RCC 7860 (cell line): ENCODE measurements around the gene CFAP100.

Experiments used
- DNase-seq: peaks from one replicate; pipeline ENCODE4 v3.0.0-alpha.2; 2015; ENCODE audit warnings: low spot score
- FAIRE-seq: peaks from 2 replicates; lab custom pipeline; 2012; peaks lifted over from hg19 to GRCh38; lab: Jason Lieb, UNC

CFAP100 gene

DNA sequence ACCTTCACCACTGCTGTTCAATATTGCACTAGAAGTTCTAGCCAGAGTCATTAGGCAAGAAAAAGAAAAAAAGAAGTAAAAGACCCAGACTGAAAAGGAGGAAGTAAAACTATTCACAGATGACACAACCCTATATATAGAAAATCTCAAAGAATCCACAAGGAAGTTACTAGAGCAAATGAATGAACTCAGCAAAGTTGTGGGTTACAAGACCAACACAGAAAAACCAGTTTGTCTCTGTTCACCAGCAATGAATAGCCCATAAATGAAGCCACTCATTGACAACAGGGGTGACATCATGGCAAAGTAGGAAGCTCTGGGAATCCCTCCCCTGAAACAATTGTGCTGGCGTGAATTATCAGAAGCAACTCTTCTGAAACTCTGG lies 4.6 kb downstream of the CFAP100 start:
- FAIRE-seq (no peak), DNase-seq (no peak)

DNA sequence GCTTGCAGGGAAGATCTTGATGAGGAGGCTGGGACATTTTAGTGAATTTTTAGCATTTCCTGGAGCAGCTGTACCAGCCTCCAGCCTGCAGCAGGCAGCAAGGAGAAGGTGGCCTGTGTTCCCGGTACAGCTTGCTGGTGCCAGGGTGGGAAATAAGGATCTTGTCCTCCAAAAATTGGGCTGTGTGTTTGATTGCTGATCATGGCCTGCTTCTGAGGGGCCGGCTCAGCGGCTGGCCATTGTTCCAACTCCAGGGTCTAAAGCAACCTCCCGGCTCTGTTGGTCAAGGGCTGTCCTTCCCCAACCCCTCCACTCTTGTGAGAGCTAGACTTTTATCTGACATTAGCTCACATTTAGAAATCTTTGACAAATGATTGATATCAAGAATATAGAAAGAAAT lies 5.0 kb downstream of the CFAP100 start:
- no peak for DNase-seq
- FAIRE-seq, result no peak

DNA sequence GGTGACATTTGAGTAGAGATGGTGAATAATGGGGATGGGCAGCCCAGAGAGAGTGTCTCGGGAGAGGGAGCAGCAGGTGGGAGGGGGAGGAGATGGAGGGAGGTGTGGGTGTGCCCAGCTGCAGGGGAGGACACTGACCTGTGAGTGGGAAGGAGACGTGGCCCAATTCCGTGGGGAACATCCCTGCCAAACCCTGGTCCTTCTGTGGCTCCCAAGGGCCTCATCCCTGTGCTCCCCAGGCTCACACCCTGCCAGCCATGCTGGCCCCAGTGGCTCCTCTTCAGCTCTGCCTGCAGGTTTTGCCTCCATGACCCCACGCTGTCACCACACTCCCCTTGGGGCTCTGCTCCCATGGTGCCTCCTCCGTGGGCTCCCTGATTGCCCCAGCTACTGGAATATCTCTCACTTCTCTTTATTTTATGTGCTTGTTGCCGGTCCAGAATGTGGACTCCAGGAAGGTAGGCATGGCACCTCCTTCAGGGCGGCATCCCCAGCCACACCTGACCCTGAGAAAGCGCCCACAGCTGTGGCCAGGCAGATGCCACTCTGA lies 7.0 kb downstream of the CFAP100 start:
- no peak for FAIRE-seq
- DNase-seq, result no peak

DNA sequence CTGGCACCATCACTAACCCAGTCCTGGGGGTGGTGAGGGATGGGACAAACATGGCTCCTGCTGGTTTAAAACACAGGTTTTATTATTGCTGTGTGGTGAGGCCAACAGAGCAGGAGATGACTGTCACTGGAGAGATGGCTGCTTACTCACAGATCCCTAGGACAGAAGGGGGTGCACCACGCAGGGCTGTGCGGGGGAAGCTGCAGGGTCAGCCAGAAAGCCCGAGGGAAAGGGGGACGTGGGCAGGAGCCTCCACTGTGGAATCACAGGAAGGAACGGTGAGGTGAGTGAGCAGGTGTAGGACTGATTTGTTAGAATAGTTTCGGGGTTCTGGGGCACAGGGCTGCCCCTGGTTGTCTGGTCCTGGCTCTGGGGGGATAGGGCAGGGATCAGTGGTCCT lies 7.5 kb downstream of the CFAP100 start:
- FAIRE-seq (no peak), DNase-seq (no peak)

DNA sequence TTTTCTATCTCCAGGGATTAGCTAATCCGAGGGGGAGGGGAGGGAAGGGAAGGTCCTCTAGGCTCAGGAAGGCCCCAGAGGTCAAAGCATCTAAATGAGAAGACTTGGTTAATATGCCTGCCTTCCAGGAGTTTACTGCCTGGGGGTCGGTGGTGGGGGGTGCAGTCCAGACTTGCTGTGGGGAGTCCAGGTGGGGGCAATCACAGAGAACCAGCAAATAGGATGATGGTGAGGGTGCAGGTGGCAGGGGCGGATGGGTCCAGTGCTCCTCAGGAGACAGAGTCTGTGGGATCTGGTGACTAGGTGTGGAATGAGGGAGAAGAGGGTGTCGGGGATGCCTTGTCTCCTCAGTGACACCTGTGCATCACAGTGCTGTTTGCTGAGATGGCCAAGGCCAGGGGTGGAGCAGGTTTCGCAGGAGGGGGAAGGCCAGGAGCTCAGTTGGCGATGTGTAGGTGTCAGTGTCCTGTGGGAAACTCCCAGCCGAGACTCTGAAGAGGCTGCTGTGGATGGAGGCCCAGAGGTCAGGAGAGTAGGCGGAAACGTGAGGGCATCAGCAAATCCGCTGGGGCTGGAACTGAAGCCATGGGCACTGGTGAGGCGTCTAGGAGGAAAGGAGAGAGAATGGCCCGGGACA lies 8.1 kb downstream of the CFAP100 start:
- FAIRE-seq (no peak), DNase-seq (no peak)

DNA sequence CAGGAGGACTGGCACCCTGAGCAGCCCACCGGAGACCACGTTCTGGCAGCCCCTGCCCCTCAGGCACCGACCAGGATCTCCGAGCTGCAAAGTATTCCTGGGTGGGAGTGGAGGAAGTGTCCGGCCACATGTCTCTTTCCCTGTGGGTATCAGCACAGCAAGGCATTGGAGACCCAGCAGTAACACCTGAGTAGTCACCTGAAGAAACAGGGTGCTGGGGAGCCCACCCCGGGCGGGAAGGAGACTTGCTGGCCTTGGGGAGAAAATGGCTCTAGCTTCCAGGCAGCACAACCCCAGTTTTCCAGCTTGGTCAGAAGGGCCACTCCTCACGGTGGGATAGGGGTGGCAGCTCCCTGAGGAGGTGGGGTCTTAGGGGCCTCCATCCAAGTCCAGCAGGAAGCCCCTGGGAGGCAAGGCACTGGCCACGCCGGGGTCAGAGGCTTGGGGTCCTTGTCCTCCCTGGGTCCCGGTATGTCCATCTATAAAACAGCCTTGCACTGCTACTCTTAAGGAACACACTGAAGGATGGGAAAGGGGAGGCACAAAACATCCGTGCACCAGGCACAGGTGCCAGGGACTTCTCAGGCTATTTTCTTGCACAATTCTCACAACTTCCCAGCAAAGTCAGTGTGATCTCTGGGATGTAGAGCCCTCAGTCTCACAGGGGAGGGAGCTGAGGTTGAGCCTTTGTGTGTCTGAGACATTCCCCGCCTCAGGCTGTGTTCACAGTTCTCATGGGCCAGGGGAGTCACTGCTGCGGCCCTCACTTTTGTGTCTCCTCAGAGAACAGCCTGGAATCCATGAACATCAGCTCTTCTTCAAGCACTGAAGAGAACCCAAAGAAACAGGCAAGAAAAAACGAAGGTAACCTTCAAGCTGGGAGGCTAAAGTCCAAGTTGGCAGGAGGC lies 11.9 kb downstream of the CFAP100 start:
- DNase-seq, result no peak
- no peak for FAIRE-seq

DNA sequence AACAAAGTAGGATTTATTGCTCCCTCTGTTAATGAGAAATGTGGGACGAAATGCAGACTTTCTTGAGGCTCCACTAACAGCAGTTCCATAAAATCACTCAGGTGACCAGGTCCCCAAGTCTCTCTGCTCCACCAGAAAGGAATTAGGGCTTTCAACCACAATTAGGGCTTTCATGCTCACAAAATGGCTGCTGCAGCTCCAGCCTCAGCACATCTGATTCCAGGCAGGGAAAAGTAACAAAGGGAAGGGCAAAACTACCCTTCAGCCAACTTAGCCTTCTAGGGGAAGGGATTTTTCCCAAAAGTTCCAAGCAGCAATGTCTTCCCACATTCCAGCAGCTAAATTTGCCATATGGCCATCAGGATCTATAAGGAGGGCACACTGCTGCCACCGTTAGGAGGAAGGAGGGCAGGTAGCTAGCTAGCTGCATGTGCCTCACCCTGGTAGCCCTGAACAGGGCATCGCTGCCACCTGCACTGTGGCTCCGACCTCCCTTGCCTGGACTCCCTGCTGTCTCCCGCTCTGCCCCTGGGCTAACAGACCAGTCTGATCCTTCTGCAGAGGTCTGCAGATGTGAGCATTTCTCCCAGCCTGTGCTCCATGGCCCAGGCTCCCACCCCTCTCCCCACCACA lies 12.8 kb downstream of the CFAP100 start:
- FAIRE-seq (no peak), DNase-seq (no peak)

DNA sequence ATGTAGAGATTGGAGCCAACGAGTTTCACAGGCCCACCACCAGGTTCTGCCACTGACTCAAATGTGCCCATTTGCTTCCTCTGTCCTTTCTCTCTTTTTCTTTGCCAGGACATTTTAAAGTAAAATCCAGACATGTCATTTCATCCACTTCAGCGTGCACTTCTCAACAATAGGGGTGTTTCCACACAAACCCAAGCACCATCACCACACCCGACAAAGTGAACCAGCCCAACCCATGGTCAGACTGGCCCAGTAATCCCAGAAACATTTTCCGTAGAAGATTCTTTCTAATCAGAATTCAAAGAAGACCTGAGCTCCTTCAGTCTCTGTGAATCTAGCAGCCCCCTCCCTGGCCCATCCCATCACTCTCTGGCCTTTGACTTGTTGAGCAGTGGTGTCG lies 13.4 kb downstream of the CFAP100 start:
- no peak for FAIRE-seq

DNA sequence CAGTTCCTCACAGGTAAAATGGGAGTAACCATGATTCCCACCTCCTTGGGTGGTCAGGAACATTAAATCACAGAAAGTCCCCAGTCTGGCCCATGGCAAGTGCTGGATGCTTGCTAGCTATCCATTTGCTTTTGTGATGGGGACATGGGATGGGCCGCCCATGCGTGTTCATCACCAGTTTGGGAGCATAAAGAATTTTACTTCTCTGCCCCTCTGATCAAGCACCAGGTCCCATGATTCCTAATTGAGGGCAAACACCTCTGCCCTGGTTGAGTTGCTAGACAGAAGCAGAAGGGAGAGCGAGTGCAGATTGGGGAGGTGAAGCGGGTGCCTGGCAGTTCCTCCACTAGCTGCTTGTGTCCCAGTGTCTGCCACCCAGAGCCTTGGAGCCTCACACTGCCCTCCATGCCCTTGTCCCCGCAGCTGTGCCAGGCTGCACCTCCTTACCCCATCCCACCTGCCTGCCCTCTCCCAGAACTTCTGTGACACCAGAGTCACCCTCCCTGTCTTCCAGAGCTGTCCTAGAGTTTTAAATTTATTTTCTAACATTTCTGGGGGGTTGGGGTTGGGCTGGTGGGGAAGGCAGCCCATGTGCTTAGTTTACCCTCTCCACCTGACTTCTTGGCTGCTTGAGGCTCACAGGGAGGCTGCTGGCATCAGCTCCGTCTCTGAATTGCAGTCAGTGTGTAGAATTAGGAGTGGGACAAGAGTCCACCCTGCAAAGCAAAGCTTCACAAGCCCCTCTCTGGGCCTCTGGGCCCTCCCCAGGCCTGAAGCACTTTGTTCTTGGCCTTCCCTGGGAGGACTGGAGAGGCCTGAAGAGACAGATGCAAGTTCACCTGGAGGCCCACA lies 18.4 kb downstream of the CFAP100 start:
- FAIRE-seq, result no peak
- no peak for DNase-seq

More for the DNA sequence above, 13.4 kb downstream of the CFAP100 start:
- no peak for DNase-seq

DNA sequence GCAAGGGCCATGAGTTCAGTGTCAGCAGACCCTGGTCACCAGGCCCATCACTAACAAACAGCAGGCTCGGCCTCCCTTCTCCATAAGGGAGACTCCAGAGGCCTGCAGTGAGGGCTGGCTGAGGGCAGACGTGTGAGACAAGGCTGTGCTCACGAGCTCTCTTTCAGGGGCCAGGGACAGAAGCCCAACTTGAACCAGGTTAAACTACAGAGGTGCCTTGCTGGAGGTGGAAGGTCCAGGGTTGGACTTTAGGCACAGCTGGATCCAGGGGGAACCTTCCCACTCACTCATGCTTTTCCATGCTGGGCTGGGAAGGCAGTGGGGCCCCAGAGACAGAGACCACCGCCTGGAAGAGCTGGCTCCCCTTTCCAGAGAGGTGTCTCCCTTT lies 19.0 kb downstream of the CFAP100 start:
- DNase-seq (no peak), FAIRE-seq (no peak)

DNA sequence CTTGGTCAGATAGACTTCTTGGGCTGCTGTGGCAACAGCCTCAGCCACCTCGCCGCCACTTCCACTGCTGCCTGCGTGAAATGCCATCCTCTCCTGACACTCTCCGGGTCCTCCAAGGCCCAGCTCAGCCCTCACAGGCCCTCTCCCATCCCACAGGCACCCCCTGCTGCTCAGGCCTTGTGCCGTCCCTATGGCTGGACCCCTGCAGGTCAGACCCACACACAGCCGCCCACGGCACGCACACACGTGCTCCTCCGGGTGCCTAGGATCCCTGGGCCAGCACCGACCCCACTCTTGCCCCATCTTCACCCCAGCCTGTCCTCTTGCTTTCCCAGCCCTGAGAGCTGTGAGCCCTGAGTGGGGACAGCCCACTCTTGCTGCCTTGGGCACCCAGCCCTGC lies 19.7 kb downstream of the CFAP100 start:
- no peak for DNase-seq
- FAIRE-seq, result no peak

DNA sequence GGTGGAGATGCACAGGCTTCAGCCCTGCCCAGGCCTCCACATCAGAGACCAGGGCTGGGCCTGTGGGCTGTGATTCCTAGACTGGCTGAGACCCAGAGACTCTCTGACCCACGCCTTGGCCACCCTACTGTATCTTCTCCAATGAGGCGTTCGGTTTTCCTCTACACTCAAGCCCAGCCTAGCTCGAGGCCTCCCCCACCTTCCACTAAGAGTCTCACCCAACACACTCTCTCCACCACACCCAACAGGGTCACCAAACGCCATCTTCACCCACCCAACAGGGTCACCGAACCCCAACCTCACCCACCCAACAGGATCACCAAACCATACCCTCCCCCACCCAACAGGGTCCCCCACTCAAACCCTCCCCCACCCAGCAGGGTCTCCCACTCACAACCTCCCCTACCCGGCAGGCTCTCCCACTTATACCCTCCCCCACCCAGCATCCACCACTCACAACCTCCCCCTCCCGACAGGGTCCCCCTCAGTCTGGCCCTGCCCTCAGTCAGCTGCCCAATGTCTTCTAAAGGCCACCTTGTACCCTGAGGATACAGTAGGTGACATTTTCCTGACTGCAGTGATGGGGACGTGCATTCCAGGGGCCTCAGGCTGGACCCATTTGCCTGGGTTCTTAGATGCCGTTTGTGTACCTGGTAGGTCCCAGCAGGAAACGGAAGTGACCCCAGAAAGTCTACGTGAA lies 20.4 kb downstream of the CFAP100 start:
- DNase-seq (no peak), FAIRE-seq (no peak)

DNA sequence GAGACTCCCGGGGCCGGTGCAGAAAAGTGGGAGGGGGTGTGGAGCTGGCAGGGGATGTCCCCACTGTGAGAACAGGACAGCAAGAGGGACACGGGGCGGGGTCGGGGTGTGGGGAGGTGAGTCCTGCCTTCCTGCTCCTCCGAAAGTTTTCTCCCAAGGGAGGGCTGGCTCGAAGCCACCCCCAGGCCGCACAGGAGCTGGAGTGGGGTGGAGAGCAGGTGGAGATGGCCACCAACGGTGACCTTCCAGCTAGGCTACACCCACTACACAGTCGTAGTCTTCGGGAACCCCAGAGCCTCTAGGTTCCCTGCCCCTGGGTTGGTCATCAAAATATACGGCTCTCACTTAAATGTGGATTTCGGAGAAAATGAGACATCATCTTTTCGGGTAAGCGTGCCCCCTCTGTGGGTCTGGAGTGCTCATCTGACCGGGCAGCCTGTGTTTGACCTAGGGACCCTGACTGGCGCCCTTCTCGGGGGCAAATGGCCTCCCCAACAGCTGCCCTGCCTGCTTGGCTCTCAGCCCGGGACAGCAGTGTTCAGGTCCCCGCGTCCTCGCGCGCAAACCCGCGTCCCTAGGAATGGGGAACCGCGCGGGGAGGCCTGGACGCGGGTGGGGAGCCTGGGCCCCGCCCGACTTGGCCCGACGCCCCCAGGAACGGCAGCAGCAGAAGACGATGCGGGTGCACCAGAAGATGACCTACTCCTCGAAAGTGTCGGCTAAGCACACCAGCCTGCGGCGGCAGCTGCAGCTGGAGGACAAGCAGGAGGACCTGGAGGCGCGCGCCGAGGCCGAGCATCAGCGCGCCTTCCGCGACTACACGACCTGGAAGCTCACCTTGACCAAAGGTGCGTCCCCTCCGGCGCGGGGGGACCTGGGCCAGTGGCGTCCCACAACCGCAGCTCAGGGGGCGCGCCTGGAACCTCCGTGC lies 21.2 kb downstream of the CFAP100 start:
- DNase-seq (no peak), FAIRE-seq (no peak)

DNA sequence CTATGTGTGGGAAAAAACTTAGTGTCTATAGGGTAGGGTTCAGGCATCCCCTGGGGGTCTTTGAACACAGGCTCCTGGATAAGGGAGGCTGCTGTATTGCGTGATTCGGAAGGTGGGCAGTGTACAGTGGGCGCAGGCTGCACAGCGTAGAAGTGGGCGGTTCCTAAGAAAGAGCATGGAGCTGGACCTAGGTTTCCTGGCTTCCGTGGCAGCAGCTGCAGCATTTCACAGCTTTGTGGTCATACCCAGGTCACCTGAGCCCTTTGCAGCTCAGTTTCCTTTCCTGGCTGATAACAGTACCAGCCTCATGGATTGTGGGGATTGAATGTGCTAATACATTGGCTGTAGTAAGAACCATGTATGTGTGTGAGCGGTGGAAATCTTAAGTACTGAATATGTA lies 22.2 kb downstream of the CFAP100 start:
- FAIRE-seq, result no peak
- no peak for DNase-seq

DNA sequence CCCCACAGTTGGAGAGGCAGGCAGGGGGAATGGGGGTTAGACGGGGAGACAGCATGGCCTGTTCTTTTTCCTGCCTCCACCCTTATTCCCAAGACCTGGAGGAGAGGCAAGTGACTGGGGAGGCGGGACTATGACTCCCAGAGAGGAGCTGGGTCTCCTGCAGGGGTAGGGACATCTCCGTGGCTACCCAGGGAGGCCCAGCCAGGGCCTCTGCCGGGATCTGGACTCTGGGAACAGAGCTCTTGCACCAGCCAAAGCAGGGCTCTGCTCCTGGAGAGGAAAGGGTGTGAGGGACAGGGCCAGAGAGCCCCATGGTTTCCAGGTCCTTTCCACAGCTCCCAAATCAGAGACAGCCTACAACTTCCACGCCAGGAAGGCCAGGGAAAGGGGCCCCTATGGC lies 22.8 kb downstream of the CFAP100 start:
- no peak for FAIRE-seq
- DNase-seq, result no peak

DNA sequence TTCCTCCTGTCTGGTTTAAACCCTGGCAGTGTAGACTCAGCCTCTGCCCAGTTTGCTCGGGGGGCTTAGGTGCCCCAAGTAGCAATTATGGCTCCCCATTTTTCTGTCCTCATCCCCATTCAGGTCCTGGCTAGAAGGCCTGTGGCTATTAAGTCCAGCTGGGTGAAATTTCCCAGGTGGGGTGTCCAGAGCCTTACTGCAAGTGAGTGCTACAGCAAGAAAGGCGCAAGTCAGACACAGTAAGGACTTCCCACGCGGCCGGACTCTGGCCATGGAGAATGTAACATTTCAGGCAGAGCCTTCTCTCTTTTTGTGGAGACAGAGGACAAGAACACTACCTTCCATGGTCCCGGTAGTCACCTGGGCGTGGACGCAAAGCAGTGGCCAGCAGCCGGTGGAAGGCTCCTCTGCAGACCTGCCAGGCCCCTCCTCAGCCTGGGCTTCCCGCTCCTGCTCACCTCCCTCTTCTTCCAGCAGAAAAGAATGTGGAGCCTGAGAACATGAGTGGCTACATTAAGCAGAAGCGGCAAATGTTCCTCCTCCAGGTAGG lies 23.3 kb downstream of the CFAP100 start:
- DNase-seq (no peak), FAIRE-seq (no peak)

DNA sequence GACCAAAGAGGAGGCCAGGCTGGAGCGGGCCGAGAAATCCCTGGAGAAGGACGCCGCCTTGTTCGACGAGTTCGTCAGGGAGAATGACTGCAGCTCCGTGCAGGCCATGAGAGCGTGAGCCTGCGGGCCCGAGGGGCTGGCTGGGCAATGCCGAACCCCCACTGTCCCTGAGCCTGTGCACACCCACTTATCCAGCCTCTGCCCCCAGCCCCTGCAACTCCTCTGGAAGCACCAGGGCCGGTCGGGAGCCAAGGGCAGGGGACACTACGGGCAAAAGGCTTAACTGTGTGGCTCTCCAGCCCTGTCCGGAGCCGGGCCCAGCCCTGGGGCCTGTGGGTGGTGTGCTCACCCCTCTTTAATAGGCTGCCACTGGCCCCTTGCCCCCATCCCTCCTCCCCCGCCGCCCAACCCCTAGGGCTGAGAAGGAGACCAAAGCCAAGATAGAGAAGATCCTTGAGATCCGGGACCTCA lies 24.0 kb downstream of the CFAP100 start:
- no peak for DNase-seq

DNA sequence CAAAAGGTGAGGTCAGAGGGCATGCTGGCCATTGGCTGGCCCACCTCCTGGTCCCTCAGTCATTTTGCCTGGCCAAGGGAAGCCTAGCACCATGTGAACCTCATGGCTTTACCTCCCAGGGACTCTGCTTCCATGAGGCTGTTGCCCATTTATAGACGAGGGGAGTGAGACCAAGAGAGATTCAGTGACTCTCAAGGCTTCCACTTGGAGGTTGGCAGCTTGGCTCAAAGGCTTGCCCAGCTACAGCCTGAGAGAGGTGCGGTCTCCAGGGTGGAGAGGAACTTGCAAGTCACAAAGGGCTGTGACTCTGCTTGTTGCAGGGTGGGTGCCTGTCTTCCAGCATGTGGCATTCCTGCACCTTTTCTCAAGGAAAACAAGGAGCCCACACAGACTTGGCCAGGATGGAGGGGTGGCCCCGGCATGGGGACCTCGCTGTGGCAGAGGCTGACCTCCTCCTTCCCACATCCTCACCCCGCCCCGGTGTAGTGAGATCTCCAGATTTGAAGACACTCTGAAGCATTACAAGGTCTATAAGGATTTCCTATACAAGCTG lies 24.5 kb downstream of the CFAP100 start:
- FAIRE-seq (no peak), DNase-seq (no peak)

More for the DNA sequence above, 24.0 kb downstream of the CFAP100 start:
- no peak for FAIRE-seq
